ENCODE measurements around the gene SUB1.

GRCh38 chr5:32543291-32543690, 42.1 kb upstream of the SUB1 start:
- no peak for TF ChIP-seq CTCF (IDR thresholded peaks at IDR 0.05)
- TF ChIP-seq REST (IDR thresholded peaks at IDR 0.05; ENCODE audit: insufficient read depth in 1 of 2, low read depth in 2 of 2, low read length in 1 of 2) = no peak
- no peak for TF ChIP-seq TCF7L2 (IDR thresholded peaks at IDR 0.05; ENCODE audit: low read depth, low read length)
- TF ChIP-seq POLR2AphosphoS5 (IDR thresholded peaks at IDR 0.05; ENCODE audit: low read depth, low read length) = no peak
